ENCODE data around the gene ATP11A.

DNA sequence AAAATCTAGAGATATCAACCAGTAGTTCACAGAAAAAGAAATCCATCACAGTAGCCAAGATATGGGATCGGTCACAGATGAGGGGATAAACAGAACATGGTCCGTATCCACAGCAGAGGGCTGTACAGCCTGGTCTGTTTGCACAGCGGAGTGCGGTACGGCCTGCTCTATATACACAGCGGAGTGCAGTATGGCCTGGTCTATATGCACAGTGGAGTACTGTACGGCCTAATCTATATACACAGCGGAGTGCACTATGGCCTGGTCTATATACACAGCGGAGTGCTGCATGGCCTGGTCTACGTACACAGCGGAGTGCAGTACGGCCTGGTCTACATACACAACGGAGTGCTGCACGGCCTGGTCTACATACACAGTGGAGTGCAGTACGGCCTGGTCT lies 236.2 kb downstream of the ATP11A start:
- TF ChIP-seq, protein P1, sequence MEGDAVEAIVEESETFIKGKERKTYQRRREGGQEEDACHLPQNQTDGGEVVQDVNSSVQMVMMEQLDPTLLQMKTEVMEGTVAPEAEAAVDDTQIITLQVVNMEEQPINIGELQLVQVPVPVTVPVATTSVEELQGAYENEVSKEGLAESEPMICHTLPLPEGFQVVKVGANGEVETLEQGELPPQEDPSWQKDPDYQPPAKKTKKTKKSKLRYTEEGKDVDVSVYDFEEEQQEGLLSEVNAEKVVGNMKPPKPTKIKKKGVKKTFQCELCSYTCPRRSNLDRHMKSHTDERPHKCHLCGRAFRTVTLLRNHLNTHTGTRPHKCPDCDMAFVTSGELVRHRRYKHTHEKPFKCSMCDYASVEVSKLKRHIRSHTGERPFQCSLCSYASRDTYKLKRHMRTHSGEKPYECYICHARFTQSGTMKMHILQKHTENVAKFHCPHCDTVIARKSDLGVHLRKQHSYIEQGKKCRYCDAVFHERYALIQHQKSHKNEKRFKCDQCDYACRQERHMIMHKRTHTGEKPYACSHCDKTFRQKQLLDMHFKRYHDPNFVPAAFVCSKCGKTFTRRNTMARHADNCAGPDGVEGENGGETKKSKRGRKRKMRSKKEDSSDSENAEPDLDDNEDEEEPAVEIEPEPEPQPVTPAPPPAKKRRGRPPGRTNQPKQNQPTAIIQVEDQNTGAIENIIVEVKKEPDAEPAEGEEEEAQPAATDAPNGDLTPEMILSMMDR (IDR thresholded peaks at IDR 0.05) = no peak
- no peak for TF ChIP-seq POLR2A (IDR thresholded peaks at IDR 0.05)
